A549 (cell line): ENCODE results near the gene THY1. TPM values are rescaled to one million over a fixed set of nuclear protein-coding genes. Genes with fewer than 3 reads are reported as not detected.

ENCODE experiments used
- ATAC-seq, 2 experiments: fragments of 200-7000 bp in 1 of 2; fragments of >200 bp in 1 of 2; cut with Nextera tagmentation in 1 of 2; cut with Tn5 transposase in 1 of 2; 3 replicates each; pipeline versions ENCODE4 v1.8.0 to v1.9.1; 2018 to 2020; ENCODE audit warnings: mild to moderate bottlenecking in 1 of 2, moderate library complexity in 1 of 2
- CTCF ChIA-PET: fragments of 300-600 bp; sonication (Branson Sonifier 250); formaldehyde crosslinking; extraction: SDS; loops from one replicate; lab custom pipeline; 2021; ENCODE audit warnings: antibody characterized with exemption, inconsistent platforms; lab: Yijun Ruan, JAX
- POLR2A ChIA-PET: fragments of 350-600 bp; formaldehyde crosslinking; extraction: SDS; loops from one replicate; lab custom pipeline; 2021; ENCODE audit warnings: antibody characterized with exemption, inconsistent platforms; lab: Yijun Ruan, JAX
- DNase-seq, 2 experiments: peaks; one replicate each; pipeline versions ENCODE4 v3.0.0 to v3.0.0-alpha.2; 2011 to 2016; ENCODE audit warnings: low read depth in 1 of 2, low spot score in 1 of 2
- FAIRE-seq: peaks from 2 replicates; lab custom pipeline; 2011; peaks lifted over from hg19 to GRCh38; lab: Jason Lieb, UNC
- H3K27ac ChIP-seq, 2 experiments: fragments of >200 bp; sonication (Bioruptor Twin); formaldehyde crosslinking; 3 replicates each; pipeline ENCODE4 v1.5.1; 2016 to 2017
- H3K4me1 ChIP-seq: fragments of >200 bp; sonication (Bioruptor Twin); formaldehyde crosslinking; 3 replicates; pipeline ENCODE4 v1.6.1; 2016
- H3K4me2 ChIP-seq: fragments of >200 bp; sonication (Bioruptor Twin); formaldehyde crosslinking; 3 replicates; pipeline ENCODE4 v1.6.1; 2016
- H3K4me3 ChIP-seq: fragments of >200 bp; sonication (Bioruptor Twin); formaldehyde crosslinking; 3 replicates; pipeline ENCODE4 v1.5.1; 2016
- H3K9me3 ChIP-seq: fragments of >200 bp; sonication (Bioruptor Twin); formaldehyde crosslinking; 3 replicates; pipeline ENCODE4 v1.6.1; 2016
- BHLHE40 ChIP-seq: IDR thresholded peaks from 2 replicates; pipeline ENCODE4 v1.6.1; 2012; ENCODE audit warnings: low read depth, low read length, inconsistent platforms
- CBX8 ChIP-seq: fragments of 200-600 bp; sonication (generic); IDR thresholded peaks from 2 replicates; pipeline ENCODE4 v1.6.1; 2016
- CEBPB ChIP-seq, 2 experiments: fragments of >200 bp in 1 of 2; sonication (Bioruptor Twin) in 1 of 2; formaldehyde crosslinking in 1 of 2; IDR thresholded peaks; 2 replicates each; pipeline ENCODE4 v1.6.1; 2012 to 2016
- CHD2 ChIP-seq: fragments of 150-350 bp; IDR thresholded peaks from 2 replicates; pipeline ENCODE4 v1.6.1; 2014; ENCODE audit warnings: low read length; ENCODE audit not compliant: partially characterized antibody
- CHD4 ChIP-seq: fragments of 200-600 bp; sonication (generic); IDR thresholded peaks from 2 replicates; pipeline ENCODE4 v1.6.1; 2016; ENCODE audit warnings: antibody characterized with exemption, mild to moderate bottlenecking, borderline replicate concordance
- FOXS1 ChIP-seq: fragments of 250-450 bp; sonication (Bioruptor Pico); IDR thresholded peaks from 2 replicates; pipeline ENCODE4 v1.5.0; 2020; ENCODE audit warnings: mild to moderate bottlenecking, moderate library complexity
- HEYL ChIP-seq: fragments of 250-450 bp; sonication (Bioruptor Pico); IDR thresholded peaks from 2 replicates; pipeline ENCODE4 v1.8.0; 2021; ENCODE audit warnings: mild to moderate bottlenecking, moderate library complexity
- NFE2L2 ChIP-seq: fragments of 150-350 bp; conservative IDR thresholded peaks from 2 replicates; pipeline ENCODE4 v1.6.1; 2014; ENCODE audit warnings: low read length
- NR3C1 ChIP-seq: fragments of >200 bp; sonication (Bioruptor Twin); formaldehyde crosslinking; IDR thresholded peaks from 3 replicates; pipeline ENCODE4 v1.6.1; 2017
- PHF8 ChIP-seq: fragments of 200-600 bp; sonication (generic); IDR thresholded peaks from 2 replicates; pipeline ENCODE4 v1.6.1; 2016; ENCODE audit warnings: low read depth, mild to moderate bottlenecking, antibody characterized with exemption, moderate library complexity, borderline replicate concordance
- RCOR1 ChIP-seq: fragments of 150-350 bp; IDR thresholded peaks from 2 replicates; pipeline ENCODE4 v1.6.1; 2014; ENCODE audit warnings: antibody characterized with exemption, low read length, low read depth
- RFX5 ChIP-seq: fragments of 450-650 bp; IDR thresholded peaks from 2 replicates; pipeline ENCODE4 v1.7.1; 2014; ENCODE audit warnings: antibody characterized with exemption, mild to moderate bottlenecking, moderate library complexity
- SMC3 ChIP-seq: fragments of >200 bp; sonication (Bioruptor Twin); formaldehyde crosslinking; IDR thresholded peaks from 3 replicates; pipeline ENCODE4 v1.6.1; 2018; ENCODE audit warnings: inconsistent platforms
- TP53 ChIP-seq: fragments of 250-450 bp; sonication (Bioruptor Pico); IDR thresholded peaks from 2 replicates; pipeline ENCODE4 v1.5.0; 2021; ENCODE audit warnings: mild to moderate bottlenecking, moderate library complexity
- ZC3H11A ChIP-seq: fragments of 450-650 bp; IDR thresholded peaks from 2 replicates; pipeline ENCODE4 v1.6.1; 2014; ENCODE audit warnings: antibody characterized with exemption, mild to moderate bottlenecking
- ZFP36 ChIP-seq: fragments of 450-650 bp; IDR thresholded peaks from 2 replicates; pipeline ENCODE4 v1.6.1; 2014; ENCODE audit warnings: borderline replicate concordance; ENCODE audit not compliant: partially characterized antibody
- WGBS: methylation state at CpG from one replicate; pipeline ENCODE4 v1.1.6; 2017; ENCODE audit errors: missing lambda C conversion rate; 5-methylcytosine and 5-hydroxymethylcytosine counted together
- polyA plus RNA-seq, 4 experiments: library from polyadenylated mRNA; depleted of rRNA in 3 of 4; stranded (reverse); fragments of >200 nt; fragmentation: RNase III in 1 of 4; extraction: RNeasy Plus Mini Kit Qiagen cat#74134 plus additional on column Dnase treatment in 1 of 4; gene quantifications; 2 replicates in 3 of 4; 3 replicates in 1 of 4; pipeline ENCODE4 v1.2.3, GENCODE V29; 2011 to 2017
- TF ChIP-seq, protein P1 (sequence below): fragments of 250-450 bp; sonication (Bioruptor Pico); IDR thresholded peaks from 2 replicates; pipeline ENCODE4 v1.5.0; 2021; ENCODE audit warnings: mild to moderate bottlenecking, moderate library complexity, borderline replicate concordance
- TF ChIP-seq, protein P2 (sequence below): IDR thresholded peaks from 2 replicates; pipeline ENCODE4 v1.6.1; 2012
- TF ChIP-seq, protein P3 (sequence below): IDR thresholded peaks from 2 replicates; pipeline ENCODE4 v1.6.1; 2012; ENCODE audit warnings: low read depth, borderline replicate concordance

Gene THY1
- polyA plus RNA-seq, 2 of the 4 experiments (the other 2 are of a cell fraction): 7.1 to 19.9 TPM

DNA sequence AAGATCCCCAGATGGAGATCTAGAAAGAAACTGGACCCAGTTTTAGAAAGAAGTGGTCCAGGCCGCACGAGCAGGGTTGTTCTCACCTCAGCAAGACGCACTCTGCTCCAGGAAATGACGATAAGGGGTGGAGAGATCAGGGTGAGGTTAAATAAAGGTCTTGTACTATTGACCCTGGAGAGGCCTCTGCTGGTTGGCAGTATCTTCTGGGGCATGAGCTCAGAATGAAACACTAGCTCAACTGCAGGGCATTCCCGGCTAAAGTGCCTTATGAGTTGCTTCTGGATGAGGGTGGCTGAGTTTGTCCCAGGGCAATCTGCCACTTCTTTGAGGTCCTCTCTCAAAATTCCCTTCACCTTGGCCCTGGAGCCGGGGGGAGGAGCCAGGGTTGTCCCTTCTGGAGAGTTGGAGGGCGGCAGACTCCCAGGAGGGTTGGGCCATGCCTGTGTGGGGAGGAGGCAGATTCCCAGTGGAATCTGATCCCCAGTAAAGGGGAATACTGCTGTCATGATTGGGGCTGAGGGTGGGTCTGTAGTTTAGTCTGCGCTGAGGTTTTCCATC is 52.4 kb downstream of the THY1 start:
- 68% methylated on average over 7 of the region's 8 CpGs for WGBS
- ATAC-seq: no peak
- TF ChIP-seq, protein P1, sequence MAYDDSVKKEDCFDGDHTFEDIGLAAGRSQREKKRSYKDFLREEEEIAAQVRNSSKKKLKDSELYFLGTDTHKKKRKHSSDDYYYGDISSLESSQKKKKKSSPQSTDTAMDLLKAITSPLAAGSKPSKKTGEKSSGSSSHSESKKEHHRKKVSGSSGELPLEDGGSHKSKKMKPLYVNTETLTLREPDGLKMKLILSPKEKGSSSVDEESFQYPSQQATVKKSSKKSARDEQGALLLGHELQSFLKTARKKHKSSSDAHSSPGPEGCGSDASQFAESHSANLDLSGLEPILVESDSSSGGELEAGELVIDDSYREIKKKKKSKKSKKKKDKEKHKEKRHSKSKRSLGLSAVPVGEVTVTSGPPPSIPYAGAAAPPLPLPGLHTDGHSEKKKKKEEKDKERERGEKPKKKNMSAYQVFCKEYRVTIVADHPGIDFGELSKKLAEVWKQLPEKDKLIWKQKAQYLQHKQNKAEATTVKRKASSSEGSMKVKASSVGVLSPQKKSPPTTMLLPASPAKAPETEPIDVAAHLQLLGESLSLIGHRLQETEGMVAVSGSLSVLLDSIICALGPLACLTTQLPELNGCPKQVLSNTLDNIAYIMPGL (CRISPR knock-in tag): no peak
- TF ChIP-seq NFE2L2 (no peak), NR3C1 (no peak), HEYL (CRISPR knock-in tag) (no peak), CHD4 (no peak)
- TF ChIP-seq, protein P2, sequence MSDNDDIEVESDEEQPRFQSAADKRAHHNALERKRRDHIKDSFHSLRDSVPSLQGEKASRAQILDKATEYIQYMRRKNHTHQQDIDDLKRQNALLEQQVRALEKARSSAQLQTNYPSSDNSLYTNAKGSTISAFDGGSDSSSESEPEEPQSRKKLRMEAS: no peak
- TF ChIP-seq, all 56 proteins: peak for 0
- ChIA-PET CTCF (interaction anchor here (1.0 to 20.0 kb wide), 9 partner anchors 8 to 106 kb away, joined by 3 to 341 read pairs (median 15); partner anchors contain the start of genes C1QTNF5, RNF26 and USP2), POLR2A (no interaction called here)
- Histone ChIP-seq H3K4me1 (peaks cover 40% of the 10 kb centered on the region), H3K4me2 (no peak overlapping the region), H3K4me3 (no peak overlapping the region), H3K27ac (0 out of 6 replicates have a peak overlapping the region, but pooled peaks of 1 of the 2 experiments have one; percentile 33), H3K9me3 (no peaks in the 10 kb centered on the region)
- no peak for FAIRE-seq
- DNase-seq: no peak

DNA sequence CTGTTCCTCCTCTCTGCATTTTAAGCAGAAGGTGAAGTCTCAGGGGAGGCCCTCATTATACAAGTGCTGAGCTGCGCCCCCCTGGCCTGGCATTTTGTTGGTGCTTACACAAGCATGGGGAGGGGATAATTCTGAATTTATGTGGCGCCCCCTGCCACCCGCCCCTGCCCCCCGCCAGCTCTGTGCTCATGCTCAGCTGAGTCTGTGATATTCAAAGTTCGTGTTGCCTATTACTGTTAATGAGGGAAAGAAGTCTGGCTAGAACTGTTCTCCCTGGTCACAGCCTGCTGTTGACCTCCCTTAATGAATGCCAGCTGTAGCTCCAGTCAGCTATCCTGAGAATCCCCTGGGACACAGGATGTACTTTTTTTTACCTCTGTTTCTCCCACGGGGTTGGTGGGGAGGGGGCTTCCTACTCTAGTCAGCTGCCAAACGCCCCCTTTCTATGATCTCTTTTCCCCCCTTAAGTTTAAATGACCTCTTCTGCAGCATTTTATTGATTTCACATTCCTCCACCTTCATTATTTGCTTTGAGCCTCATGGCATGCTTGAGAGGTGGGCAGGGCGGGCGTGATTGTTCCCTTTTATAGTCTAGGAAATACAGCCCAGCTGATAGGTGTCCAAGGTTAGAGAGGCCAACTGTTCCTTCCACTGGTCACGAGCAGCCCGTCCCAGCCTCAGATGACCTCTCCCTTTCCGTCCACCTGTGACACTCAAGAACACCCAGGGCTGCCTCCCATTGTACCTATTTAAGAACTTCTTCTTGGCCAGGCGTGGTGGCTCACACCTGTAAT is 53.6 kb downstream of the THY1 start:
- H3K4me3 ChIP-seq: no peak overlapping the region
- ATAC-seq (no peak), FAIRE-seq (no peak), DNase-seq (no peak)
- 76% methylated on average over 9 of the region's 13 CpGs for WGBS
- peak overlapping the region; percentile 56 for H3K4me2 ChIP-seq
- H3K9me3 ChIP-seq: no peaks in the 10 kb centered on the region
- peak overlapping the region; percentile 19 to 75; a peak in 4 of 6 replicates for H3K27ac ChIP-seq
- no peak for TF ChIP-seq RCOR1
- TF ChIP-seq PHF8: no peak
- no peak for TF ChIP-seq BHLHE40
- TF ChIP-seq, protein P3, sequence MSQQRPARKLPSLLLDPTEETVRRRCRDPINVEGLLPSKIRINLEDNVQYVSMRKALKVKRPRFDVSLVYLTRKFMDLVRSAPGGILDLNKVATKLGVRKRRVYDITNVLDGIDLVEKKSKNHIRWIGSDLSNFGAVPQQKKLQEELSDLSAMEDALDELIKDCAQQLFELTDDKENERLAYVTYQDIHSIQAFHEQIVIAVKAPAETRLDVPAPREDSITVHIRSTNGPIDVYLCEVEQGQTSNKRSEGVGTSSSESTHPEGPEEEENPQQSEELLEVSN: no peak
- TF ChIP-seq RFX5: no peak
- TF ChIP-seq ZC3H11A: no peak
- no peak for TF ChIP-seq TP53 (CRISPR knock-in tag)
- no peak for TF ChIP-seq FOXS1 (CRISPR knock-in tag)
- TF ChIP-seq ZFP36: no peak
- TF ChIP-seq SMC3: no peak
- TF ChIP-seq CEBPB (IDR thresholded peaks at IDR 0.05): no peak
- TF ChIP-seq CHD2: no peak
- TF ChIP-seq CBX8: no peak
- ChIA-PET POLR2A (no interaction called here), CTCF (interaction anchor here (1.4 to 20.0 kb wide), 9 partner anchors 7 to 105 kb away, joined by 3 to 341 read pairs (median 15); partner anchors contain the start of genes C1QTNF5, RNF26 and USP2)
- H3K4me1 ChIP-seq: peaks cover 44% of the 10 kb centered on the region
